ENCODE data around the gene LRMDA. TPM values are rescaled to one million over a fixed set of nuclear protein-coding genes. Genes with fewer than 3 reads are reported as not detected.

LRMDA gene
- total RNA-seq, 1 donor from 2014 or later, result not detected

- intact Hi-C loops (cut with micrococcal nuclease), result no loop called here
- Mint-ChIP-seq H3K4me3 (ENCODE audit: low read depth) (no peak overlapping the region), H3K36me3 (ENCODE audit: low read depth) (no peaks in the 10 kb centered on the region), H3K27ac (no peak overlapping the region), H3K4me1 (ENCODE audit: low read depth) (no peaks in the 10 kb centered on the region), H3K27me3 (ENCODE audit: low read depth) (no peaks in the 10 kb centered on the region), H3K9me3 (no peaks in the 10 kb centered on the region)
- no peak for DNase-seq (ENCODE audit: low spot score)
Observed at GRCh38 chr10:75466001-75466400, 34.6 kb downstream of the LRMDA start.

DNA sequence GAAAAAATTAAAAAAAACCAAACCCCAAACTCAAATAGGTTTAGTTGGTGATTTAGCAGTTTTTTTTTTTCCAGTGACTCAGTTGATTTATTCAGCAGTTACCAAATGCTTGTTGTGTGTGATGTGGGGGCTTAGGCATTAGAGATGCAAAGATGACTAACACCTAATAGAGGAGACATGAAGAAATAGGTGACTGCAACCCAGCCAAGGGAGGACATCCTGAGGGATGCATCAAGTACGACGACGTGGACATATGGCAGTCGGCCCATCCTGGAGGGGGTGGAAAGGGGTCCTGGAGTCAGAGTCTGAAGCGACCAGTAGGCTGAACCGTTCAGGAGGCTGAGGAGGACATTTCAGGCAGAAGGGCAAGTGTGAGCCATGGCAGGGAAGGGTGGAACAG lies 35.5 kb downstream of the LRMDA start:
- Mint-ChIP-seq H3K36me3 (ENCODE audit: low read depth) (no peaks in the 10 kb centered on the region), H3K4me1 (ENCODE audit: low read depth) (no peaks in the 10 kb centered on the region), H3K9me3 (no peaks in the 10 kb centered on the region), H3K27me3 (ENCODE audit: low read depth) (no peaks in the 10 kb centered on the region), H3K27ac (no peak overlapping the region), H3K4me3 (ENCODE audit: low read depth) (no peak overlapping the region)
- DNase-seq (ENCODE audit: low spot score), result no peak
- intact Hi-C loops (cut with micrococcal nuclease), result no loop called here

GRCh38 chr10:75468612-75469005 lies 37.2 kb downstream of the LRMDA start:
- Mint-ChIP-seq H3K9me3 (no peaks in the 10 kb centered on the region), H3K27ac (no peak overlapping the region), H3K27me3 (ENCODE audit: low read depth) (no peaks in the 10 kb centered on the region), H3K36me3 (ENCODE audit: low read depth) (no peaks in the 10 kb centered on the region), H3K4me1 (ENCODE audit: low read depth) (no peaks in the 10 kb centered on the region), H3K4me3 (ENCODE audit: low read depth) (no peak overlapping the region)
- intact Hi-C loops (cut with micrococcal nuclease), result no loop called here
- DNase-seq (ENCODE audit: low spot score), result no peak

DNA sequence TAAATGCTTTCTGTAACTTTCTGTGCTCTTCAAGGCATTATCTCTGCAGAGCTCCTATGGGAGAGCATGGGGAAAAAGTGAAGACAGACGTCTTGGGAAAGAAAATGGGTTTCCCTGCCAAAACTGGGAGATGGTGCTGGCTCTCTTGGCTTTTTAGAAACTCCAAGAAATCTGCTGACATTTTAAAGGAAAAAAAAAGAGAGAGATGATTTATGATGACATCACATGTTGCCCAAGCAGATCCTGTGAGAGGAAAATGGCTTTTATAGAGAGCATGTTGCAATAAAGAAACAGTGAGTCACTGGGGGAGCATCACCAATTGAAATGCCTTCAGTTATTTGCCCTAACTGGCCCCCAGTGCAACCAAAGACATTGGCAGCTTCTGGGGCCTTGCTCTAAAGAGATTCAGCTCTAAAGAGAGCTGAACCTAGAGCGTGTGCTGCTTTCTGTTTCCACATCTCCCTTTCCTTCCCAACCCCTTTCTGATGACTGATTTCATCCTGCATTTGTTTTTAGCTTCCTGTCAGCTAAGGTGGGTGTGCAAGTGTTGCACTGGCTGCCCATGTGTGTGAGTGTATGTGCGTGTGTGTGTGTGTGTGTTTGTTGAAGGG lies 37.7 kb downstream of the LRMDA start:
- no peaks in the 10 kb centered on the region for H3K9me3 Mint-ChIP-seq
- H3K4me3 Mint-ChIP-seq (ENCODE audit: low read depth), result no peak overlapping the region
- no peaks in the 10 kb centered on the region for H3K36me3 Mint-ChIP-seq (ENCODE audit: low read depth)
- H3K27ac Mint-ChIP-seq, result no peak overlapping the region
- no peak for DNase-seq (ENCODE audit: low spot score)
- H3K27me3 Mint-ChIP-seq (ENCODE audit: low read depth), result no peaks in the 10 kb centered on the region
- intact Hi-C loops (cut with micrococcal nuclease), result no loop called here
- no peaks in the 10 kb centered on the region for H3K4me1 Mint-ChIP-seq (ENCODE audit: low read depth)

- H3K9me3 Mint-ChIP-seq, result no peaks in the 10 kb centered on the region
- H3K27ac Mint-ChIP-seq, result no peak overlapping the region
- no peak for DNase-seq (ENCODE audit: low spot score)
- H3K4me1 Mint-ChIP-seq (ENCODE audit: low read depth), result no peaks in the 10 kb centered on the region
- intact Hi-C loops (cut with micrococcal nuclease), result no loop called here
- no peak overlapping the region for H3K4me3 Mint-ChIP-seq (ENCODE audit: low read depth)
- H3K27me3 Mint-ChIP-seq (ENCODE audit: low read depth), result no peaks in the 10 kb centered on the region
- H3K36me3 Mint-ChIP-seq (ENCODE audit: low read depth), result no peaks in the 10 kb centered on the region
Observed at GRCh38 chr10:75470901-75471300, 39.5 kb downstream of the LRMDA start.

- H3K27ac Mint-ChIP-seq, result no peak overlapping the region
- H3K4me3 Mint-ChIP-seq (ENCODE audit: low read depth), result no peak overlapping the region
- H3K27me3 Mint-ChIP-seq (ENCODE audit: low read depth), result no peaks in the 10 kb centered on the region
- no peaks in the 10 kb centered on the region for H3K9me3 Mint-ChIP-seq
- no peak for DNase-seq (ENCODE audit: low spot score)
- intact Hi-C loops (cut with micrococcal nuclease), result no loop called here
- no peaks in the 10 kb centered on the region for H3K36me3 Mint-ChIP-seq (ENCODE audit: low read depth)
- no peaks in the 10 kb centered on the region for H3K4me1 Mint-ChIP-seq (ENCODE audit: low read depth)
Observed at GRCh38 chr10:75472685-75473084, 41.3 kb downstream of the LRMDA start.

GRCh38 chr10:75474106-75474505 lies 42.7 kb downstream of the LRMDA start:
- Mint-ChIP-seq H3K4me1 (ENCODE audit: low read depth) (no peaks in the 10 kb centered on the region), H3K4me3 (ENCODE audit: low read depth) (no peak overlapping the region), H3K27ac (no peak overlapping the region), H3K9me3 (no peaks in the 10 kb centered on the region), H3K27me3 (ENCODE audit: low read depth) (no peaks in the 10 kb centered on the region), H3K36me3 (ENCODE audit: low read depth) (no peaks in the 10 kb centered on the region)
- DNase-seq (ENCODE audit: low spot score), result no peak
- intact Hi-C loops (cut with micrococcal nuclease), result no loop called here

- Mint-ChIP-seq H3K9me3 (no peaks in the 10 kb centered on the region), H3K4me1 (ENCODE audit: low read depth) (no peaks in the 10 kb centered on the region), H3K4me3 (ENCODE audit: low read depth) (no peak overlapping the region), H3K27me3 (ENCODE audit: low read depth) (no peaks in the 10 kb centered on the region), H3K27ac (no peak overlapping the region), H3K36me3 (ENCODE audit: low read depth) (no peaks in the 10 kb centered on the region)
- intact Hi-C loops (cut with micrococcal nuclease), result no loop called here
- no peak for DNase-seq (ENCODE audit: low spot score)
Observed at GRCh38 chr10:75475460-75476182, 44.2 kb downstream of the LRMDA start.

DNA sequence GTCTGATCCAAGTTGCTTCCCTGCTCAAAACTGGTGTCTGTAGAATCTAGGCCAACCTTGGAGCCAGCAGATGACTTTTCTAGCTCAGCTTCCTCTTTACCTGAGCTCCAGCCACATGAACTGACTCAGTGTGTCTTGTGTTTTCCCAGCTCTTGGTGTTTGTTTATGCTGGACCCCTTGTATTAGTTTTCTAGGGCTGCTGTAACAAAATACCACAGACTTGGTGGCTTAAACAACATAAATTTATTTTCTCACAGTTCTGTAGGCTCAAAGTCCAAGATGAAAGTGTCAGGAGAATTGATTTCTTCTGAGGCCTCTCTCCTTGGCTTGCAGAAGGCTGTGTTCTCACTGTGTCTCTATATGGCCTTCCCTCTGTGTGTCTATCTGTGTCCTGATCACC lies 45.1 kb downstream of the LRMDA start:
- no peak for DNase-seq (ENCODE audit: low spot score)
- intact Hi-C loops (cut with micrococcal nuclease), result no loop called here
- Mint-ChIP-seq H3K27me3 (ENCODE audit: low read depth) (no peaks in the 10 kb centered on the region), H3K27ac (no peak overlapping the region), H3K36me3 (ENCODE audit: low read depth) (no peaks in the 10 kb centered on the region), H3K4me1 (ENCODE audit: low read depth) (no peaks in the 10 kb centered on the region), H3K9me3 (no peaks in the 10 kb centered on the region), H3K4me3 (ENCODE audit: low read depth) (no peak overlapping the region)

DNA sequence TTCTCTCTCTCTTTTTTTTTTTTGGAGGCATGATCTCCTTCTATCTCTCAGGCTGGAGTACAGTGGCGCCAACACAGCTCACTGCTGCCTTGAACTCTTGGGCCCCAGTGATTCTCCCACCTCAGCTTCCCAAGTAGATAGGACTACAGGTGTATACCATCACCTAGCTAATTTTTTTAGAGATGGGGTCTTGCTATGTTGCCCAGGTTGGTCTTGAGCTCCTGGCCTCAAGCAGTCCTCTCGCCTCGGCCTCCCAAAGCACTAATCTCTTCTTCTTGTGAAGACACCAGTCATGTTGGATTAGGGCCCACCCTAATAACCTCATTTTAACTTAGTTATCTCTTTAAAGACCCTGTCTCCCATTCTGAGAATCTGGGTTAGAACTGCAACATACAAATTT lies 45.6 kb downstream of the LRMDA start:
- Mint-ChIP-seq H3K4me3 (ENCODE audit: low read depth) (no peak overlapping the region), H3K36me3 (ENCODE audit: low read depth) (no peaks in the 10 kb centered on the region), H3K9me3 (no peaks in the 10 kb centered on the region), H3K27me3 (ENCODE audit: low read depth) (no peaks in the 10 kb centered on the region), H3K4me1 (ENCODE audit: low read depth) (no peaks in the 10 kb centered on the region), H3K27ac (no peak overlapping the region)
- no peak for DNase-seq (ENCODE audit: low spot score)
- intact Hi-C loops (cut with micrococcal nuclease), result no loop called here

- Mint-ChIP-seq H3K27ac (no peak overlapping the region), H3K27me3 (ENCODE audit: low read depth) (no peaks in the 10 kb centered on the region), H3K4me3 (ENCODE audit: low read depth) (no peak overlapping the region), H3K9me3 (no peaks in the 10 kb centered on the region), H3K36me3 (ENCODE audit: low read depth) (no peaks in the 10 kb centered on the region), H3K4me1 (ENCODE audit: low read depth) (no peaks in the 10 kb centered on the region)
- intact Hi-C loops (cut with micrococcal nuclease), result no loop called here
- no peak for DNase-seq (ENCODE audit: low spot score)
Observed at GRCh38 chr10:75477680-75478079, 46.3 kb downstream of the LRMDA start.

DNA sequence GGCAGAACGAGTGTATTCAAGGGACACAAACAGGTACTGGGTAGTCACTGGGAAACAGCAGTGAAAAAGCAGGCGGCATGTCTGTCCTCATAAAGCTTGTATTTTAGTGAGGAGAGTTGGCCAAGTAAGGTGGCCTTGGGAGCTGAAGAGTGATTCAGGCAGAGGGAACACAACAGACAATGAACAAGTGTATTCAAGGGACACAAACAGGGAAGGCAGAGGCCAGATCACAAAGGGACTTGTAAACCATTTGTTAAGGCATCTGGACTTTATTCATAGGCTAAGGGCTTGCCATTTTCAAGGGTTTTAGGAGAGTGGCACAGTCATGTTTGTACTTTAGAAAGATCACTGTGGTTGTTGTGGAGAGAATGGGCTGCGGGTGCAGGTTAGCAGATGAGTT lies 49.0 kb downstream of the LRMDA start:
- H3K9me3 Mint-ChIP-seq, result no peaks in the 10 kb centered on the region
- intact Hi-C loops (cut with micrococcal nuclease), result no loop called here

DNA sequence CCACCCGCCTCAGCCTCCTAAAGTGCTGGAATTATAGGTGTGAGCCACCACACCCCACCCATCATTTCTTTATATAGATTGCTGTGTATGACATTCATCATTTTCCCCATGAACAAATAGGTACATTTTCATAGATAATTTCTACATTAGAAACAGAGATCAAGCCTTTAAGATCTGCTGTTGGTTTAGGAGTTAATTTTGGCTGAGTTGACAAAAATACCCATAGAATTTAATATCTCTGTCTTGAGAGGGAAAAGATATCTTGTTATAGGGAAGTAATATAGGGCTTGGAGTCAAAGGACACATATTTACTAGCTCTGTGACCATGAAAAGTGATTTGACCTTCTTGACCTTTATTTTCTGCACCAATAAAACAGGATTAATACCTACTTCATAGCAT lies 51.8 kb downstream of the LRMDA start:
- no peak for DNase-seq (ENCODE audit: low spot score)
- no peaks in the 10 kb centered on the region for H3K4me1 Mint-ChIP-seq (ENCODE audit: low read depth)
- intact Hi-C loops (cut with micrococcal nuclease), result no loop called here
- no peaks in the 10 kb centered on the region for H3K36me3 Mint-ChIP-seq (ENCODE audit: low read depth)
- no peaks in the 10 kb centered on the region for H3K9me3 Mint-ChIP-seq
- no peak overlapping the region for H3K4me3 Mint-ChIP-seq (ENCODE audit: low read depth)
- no peak overlapping the region for H3K27ac Mint-ChIP-seq
- peaks cover 8% of the 10 kb centered on the region for H3K27me3 Mint-ChIP-seq (ENCODE audit: low read depth)

More for the DNA sequence above, 49.0 kb downstream of the LRMDA start:
- no peak for DNase-seq (ENCODE audit: low spot score)
- Mint-ChIP-seq H3K27ac (no peak overlapping the region), H3K27me3 (ENCODE audit: low read depth) (no peaks in the 10 kb centered on the region), H3K36me3 (ENCODE audit: low read depth) (no peaks in the 10 kb centered on the region), H3K4me1 (ENCODE audit: low read depth) (no peaks in the 10 kb centered on the region), H3K4me3 (ENCODE audit: low read depth) (no peak overlapping the region)
